ENCODE measurements around the gene FBRS.

Gene FBRS

DNA sequence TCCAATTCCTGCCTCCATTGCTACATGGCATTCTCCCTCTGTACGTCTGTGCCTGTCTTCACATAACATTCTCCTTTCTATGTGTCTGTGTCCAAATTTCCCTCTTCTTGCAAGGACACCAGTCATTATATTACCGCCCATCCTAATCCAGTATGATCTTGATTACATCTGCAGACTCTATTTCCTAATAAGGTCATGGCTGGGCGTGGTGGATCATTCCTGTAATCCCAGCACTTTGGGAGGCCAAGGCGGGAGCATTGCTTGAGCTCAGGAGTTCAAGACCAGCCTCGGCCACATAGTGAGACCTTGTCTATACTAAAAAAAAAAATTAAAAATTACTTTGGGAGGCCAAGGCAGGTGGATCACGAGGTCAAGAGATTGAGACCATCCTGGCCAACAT lies 12.5 kb upstream of the FBRS start:
- no peak for DNase-seq

DNA sequence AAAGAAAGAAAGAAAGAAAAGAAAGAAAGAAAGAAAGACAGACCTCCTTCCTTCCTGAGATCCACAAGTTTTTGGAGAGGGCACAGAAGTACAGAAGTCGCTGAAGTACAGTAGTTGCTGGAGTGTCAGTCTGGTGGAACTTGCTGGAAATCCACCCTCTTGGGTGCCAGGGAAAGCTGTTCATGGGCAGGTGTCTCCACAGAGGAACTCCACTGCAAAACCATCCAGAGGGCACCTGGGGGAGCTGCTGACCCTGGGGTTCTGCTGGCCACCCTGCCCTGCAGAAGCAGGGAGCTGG lies 11.0 kb upstream of the FBRS start:
- no peak for DNase-seq

DNA sequence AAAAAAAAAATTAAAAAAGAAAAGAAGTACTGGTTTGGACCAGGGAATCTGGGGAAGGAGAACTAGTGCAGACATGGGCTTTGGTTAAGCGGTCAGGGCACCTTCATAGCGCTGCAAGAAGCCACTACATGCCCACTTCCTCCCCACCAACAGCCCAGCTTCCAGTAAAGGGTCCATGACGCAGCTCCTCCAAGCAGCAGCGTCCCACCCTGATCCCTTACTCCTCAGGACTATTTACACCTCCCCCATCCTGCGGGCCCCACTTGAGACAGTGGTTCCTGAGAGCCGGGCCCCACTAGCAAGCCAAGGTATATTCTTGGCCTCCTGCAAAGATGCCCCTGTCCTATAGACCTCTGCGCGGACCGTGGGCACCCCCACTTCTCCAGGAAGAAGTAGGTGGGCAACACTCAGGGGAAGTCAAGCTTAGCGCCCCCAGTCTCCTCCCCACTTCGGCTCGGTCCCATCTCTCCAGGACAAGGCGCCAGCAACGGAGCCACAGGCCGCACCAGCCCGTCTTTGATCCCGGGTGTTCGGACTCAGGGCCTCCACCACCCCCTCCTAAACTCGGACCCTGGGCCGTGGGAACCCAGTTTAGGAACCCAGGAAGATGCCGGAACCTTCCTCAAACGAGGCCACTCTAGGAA lies 8.4 kb upstream of the FBRS start:
- DNase-seq, result no peak

DNA sequence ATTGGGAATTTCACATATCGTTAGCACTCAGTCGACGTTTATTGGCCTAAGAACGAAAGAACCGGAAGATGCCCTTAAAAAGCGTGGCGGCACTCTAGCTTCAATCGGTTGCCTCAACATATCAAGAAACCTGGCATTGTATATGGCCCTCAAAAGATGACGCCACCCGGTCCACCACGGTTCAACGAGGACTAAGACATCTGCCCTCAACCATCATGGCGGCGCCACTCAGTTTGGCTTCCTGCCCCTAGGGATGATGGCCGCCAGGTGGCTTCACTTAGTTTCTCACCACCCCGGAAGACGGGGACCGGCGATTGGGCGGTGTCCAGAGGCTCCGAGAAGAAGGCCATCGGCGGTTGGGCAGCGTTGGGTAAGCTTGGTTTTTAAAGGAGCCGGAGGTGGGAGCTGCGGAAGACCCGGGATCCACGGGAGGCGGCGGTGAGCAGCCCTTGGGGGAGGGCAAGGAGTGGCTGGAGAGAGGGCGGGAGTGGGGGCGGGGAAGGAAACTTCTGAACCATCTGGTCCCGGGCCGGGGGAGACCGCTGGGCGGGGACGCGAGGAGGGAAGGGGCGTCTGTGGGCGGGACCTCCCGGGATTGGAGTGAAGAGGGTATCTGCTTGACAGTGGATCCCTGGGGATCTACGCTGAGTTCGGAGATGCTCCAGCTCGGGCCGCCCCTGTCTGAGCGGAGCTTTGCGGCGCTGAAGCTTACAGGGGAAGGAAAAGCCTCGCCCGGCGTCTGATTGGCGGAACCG lies 7.7 kb upstream of the FBRS start, which contains the start of gene PRR14:
Gene PRR14 (plus strand): TSS at position 592 of the 755 bp plus-strand sequence. CDS start 686 bp downstream, outside the sequence.
- peak; percentile 98 for DNase-seq

DNA sequence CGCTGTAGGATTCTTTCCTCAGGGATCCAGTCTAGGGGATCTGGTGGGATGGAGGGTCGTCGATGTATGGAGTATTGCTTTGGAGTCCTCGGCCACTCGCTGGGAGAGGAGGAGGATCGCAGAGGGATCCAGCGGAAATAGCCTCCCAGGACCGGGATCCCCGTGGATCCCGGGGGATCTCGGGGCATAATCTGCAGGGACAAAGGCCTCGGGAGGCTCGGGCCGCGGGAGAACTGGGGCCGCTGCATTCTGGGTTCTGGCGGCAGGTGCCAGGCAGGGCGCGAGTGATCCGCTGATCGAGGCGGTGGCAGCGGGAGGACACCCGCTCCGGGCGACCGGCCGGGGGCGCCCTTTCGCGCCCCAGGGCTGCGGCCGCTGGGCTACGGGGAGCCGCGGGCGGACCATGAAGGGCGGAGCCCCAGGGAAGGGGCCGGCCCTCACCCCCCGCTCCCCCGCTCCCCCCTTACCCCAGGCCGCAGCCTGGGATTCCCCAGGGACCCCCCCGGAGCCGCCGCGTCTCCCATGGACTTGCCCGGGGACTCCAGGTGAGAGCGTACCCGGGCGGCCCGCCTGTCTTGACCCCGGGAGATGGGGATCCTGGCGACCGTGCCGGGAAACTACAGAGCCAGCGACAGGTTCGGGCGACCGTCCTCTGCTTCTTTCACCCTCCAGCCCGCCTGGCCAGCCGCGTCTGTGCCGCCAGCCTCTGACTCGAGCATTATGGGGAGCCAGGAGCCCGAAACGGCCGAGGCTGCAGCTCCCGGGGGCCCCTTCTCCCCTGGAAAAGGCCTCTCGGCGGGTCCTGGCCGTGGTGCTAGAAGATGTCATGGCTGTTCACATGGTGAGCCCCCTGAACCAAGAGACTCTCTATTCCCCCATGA lies 6.9 kb upstream of the FBRS start:
- peak; percentile 71 for DNase-seq

DNA sequence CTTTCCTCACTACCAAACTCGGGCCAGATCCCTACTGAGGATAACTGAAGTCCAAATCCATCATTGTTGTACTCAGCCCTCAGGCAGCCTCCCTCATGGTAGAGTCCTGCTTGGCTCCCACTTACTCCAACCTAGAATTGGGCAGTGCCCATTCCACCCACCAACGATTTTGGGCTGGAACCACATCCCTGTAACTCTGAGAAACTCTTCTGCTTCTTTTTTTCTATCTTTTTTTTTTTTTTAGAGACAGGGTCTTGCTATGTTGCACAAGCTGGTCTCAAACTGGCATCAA lies 6.3 kb upstream of the FBRS start:
- no peak for DNase-seq

DNA sequence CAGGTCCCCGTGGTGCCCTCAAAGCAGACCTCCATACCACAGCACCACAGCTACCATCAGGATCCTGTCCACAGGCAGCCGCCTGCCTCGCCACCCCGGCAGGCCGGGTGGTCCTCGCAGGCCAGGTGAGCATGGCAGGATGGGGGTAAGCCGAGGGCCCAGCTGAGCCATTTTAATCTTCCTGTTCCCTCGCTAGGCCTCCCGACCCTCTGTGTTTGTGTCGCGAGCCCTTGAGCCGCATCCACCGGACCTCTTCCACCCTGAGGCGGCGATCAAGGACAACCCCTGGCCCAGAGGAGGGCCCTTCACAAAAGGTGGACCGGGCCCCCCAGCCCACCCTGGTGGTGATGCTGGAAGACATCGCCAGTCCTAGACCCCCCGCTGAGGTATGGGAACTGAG lies 5.5 kb upstream of the FBRS start:
- DNase-seq, result no peak

DNA sequence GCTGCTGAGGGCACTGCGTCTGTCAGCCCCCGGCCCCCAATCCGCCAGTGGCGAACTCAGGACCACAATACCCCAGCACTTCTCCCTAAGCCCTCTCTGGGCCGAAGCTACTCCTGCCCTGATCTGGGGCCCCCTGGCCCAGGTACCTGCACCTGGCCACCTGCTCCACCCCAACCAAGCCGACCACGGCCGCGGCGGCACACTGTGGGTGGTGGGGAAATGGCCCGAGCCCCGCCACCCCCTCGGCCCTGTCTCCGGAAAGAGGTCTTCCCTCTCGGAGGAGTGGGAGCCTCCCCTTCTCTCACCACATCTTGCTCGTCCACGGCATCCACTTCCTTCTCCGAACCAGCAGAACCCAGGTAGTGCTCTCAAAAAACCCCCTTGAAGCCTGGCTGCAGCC lies 3.4 kb upstream of the FBRS start:
- no peak for DNase-seq

DNA sequence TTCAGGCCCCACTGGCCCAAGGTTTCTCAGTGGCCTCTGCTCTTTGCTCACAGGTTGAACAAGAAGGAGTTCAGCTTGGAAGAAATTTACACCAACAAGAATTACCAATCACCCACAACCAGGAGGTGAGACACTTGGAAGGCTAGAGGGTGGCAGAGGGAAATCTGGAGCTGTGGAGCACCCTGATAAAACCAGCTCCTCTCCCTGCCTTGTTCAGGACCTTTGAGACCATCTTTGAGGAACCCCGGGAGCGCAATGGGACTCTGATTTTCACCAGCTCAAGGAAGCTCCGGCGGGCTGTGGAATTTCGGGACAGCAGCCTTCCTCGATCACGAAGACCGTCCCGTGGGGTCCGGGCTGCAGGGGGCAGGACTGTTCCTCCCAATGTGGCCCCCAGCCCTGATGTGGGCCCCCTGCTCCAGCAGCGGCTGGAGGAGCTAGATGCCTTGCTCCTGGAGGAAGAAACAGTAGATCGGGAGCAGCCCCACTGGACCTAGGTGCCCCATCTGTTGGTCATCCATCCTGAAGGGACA lies 2.4 kb upstream of the FBRS start:
- DNase-seq, result no peak

DNA sequence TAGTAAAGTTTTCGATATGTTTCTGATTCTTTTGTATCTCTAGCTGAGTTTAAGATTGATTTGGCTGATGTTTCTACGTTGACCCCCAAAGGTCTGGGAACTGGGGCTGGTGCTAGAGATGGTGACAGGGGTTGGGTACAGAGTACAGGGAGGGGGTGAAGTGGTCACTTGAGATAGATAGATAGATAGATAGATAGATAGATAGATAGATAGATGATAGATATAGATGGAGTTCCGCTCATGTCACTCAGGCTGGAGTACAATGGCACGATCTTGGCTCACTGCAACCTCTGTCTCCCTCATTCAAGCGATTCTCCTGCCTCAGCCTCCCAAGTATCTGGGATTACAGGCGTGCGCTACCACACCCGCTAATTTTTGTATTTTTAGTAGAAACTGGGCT lies 1.8 kb upstream of the FBRS start:
- no peak for DNase-seq

DNA sequence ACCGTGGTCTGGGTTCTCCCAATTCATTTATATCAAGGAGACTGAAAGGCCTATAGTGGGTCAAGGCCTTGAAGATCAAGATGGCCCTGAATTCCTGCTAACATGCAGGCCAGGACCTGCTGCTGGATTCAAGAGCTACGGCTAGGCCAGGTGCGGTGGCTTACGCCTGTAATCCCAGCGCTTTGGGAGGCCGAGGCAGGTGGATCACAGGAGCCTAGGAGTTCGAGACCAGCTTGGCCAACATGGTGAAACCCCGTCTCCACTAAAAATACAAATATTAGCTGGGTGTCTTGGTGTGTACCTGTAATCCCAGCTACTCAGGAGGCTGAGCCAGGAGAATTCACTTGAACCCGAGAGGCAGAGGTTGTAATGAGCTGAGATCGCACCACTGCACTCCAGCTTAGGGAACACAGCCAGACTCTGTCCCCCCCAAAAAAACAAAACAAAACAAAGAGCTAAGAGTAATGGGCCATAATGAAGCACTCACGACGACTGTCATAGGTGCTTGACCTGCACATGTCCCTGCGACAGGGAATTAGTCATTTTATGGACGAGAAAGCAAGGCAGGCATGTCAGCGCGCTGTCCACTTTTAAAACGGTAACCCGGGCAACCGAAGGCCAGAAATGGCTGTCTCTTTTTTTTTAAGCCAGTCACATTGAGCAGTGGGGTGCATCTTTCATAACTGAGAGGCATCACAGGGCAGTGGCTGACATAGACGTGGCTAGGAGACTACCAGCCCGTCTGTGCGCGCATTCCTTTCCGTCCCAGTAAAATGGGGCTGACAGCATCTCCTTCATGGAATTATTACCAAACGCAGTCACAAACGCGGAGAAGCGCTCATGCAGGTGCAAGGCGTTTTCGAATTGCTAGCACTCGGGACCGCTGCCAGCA lies 1.0 kb upstream of the FBRS start:
- no peak for DNase-seq

DNA sequence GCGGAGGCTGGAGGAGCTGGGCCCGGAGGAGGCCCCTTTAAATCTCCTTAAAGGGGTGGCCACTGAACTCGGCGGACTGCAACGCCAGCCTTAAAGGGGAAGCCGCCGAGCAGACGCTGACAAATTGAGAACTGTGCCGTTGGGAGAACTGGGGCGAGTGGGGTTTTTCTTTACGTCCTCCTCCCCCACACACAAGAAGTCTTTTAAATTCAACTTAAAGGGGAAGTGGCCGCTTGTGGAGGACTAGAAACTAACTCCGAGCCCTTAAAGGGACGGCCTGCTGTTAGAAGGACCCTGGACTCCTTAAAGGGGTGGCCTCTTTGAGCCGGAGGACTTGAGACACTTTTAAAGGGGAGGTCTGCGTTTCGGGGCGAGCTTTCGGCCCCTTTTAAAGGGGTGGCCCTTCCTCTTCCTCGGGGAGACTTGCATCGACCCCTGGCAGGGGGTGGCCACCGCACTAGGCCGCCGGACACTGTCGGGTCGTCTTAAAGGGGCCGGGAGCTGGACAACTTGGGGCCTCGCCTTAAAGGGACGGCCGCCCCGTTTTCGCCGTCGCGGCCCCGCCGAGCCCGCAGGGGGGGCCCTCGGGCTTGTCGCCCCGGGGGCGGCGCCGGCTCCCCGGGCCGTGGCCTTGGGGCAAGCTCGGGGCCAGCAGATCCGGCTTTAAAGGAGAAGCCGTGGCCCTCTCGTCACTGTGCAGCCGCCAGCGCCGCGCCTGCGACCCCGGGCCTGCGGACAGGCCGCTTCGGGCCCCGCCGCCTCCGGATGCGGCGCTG lies 688 bp downstream of the FBRS start:
- peak; percentile 73 for DNase-seq

DNA sequence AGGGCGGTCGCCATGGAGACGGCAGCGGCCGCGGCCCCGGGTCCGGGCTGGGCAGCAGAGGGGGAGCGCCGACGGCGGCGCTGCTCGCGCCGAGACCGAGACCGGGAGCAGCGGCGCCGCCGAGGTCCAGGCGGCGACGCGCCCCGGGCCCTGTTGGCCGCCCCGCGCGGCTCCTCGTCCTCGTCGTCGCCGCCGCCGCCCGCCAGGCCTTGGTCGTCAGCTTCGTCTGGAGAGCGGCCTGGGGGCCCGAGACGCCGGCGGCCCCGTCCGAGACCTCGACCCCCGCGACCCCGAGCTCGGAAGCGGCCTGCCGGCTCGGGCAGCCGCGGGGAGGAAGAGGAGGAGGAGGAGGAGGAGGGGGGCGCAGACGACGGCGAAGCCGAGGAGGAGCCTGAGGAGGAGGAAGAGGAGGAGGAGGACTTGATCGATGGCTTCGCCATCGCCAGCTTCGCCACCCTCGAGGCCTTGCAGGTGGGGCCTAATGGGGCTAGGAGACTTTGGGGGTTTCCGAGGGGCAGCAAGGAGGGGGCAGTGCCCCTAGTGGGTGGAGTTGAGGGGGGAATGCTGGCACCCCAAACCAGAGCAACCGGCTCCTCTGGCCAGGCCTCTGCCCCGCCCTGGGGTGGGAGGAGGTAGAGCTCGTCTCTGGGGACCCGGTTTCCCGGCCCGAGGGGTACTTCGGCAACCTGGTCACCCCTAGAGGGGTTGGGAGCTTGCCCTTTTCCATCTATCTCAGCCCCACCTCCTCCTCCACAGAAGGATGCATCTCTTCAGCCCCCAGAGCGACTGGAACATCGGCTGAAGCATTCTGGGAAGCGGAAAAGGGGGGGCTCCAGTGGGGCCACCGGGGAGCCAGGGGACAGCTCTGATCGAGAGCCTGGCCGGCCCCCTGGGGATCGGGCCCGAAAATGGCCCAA lies 1.5 kb downstream of the FBRS start:
- no peak for DNase-seq

DNA sequence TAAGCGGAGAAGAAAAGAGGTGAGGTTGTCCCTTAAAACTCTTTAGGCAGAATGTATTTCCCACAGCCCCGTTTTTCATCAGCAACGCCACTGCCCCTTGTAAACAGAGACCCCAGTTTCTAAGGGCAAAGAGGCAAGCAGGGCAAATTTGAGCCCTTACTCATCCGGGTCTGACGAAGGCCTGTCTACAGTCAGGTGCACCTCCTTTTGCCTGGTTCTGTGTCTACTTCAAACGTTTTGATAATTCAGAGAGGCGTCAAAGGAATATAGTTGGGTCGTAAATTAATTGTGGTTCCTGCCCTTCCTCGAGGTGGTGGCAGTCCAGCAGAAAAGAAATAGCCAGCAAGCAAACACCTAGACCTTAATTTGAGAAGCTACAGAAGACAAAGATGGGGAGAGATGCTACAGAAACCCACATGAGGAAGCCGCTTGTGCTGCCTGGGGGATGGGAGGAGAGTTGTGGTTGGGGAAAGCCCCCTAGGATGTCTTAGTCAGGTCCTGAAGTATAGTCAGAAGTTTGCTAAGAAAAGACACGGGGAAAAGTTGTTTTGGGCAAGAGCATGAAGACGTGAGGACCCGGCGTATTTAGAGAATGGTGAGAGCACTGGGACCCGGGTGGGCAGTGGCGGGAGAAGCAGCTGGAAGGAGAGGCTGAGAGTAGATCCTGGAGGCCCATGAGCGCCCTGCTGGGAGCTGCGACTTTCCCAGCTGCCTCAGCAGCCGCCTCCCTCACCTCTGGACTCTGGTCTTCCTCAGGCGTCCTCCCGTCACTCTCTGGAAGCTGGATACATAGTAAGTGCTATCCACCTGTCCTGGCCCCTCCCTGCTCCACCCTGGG lies 2.4 kb downstream of the FBRS start:
- no peak for DNase-seq

DNA sequence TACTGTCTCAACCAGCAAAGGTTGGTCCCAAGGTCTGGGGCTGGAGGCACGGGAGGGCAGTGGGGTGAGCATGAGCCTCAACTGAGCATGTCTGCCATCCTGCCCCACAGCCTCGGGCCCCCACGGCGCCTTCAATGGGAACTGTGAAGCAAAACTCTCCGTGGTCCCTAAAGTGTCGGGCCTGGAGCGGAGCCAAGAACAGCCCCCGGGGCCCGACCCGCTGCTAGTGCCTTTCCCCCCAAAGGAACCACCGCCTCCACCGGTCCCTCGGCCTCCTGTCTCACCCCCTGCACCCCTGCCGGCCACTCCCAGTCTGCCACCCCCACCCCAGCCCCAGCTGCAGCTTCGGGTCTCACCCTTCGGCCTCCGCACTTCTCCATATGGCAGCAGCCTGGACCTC lies 4.2 kb downstream of the FBRS start:
- no peak for DNase-seq

DNA sequence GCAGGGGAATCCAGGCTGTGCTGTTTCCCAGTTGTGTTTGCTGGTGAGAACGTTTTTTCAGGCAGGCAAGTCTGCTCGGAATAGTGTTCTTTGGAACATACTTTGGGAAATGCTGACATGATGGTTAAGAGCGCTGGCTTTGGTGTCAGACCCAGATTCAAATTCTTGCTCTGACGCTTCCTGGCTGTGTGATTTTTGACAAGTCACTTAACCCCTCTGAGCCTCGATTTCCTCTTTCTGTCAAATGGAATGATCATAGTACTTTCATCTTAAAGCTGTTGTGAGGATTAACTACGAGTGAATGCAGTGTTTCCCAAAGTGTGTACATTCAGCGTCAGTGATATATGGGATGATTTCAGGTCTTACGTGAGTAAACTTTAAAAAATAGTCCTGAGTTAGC lies 4.8 kb downstream of the FBRS start:
- no peak for DNase-seq

DNA sequence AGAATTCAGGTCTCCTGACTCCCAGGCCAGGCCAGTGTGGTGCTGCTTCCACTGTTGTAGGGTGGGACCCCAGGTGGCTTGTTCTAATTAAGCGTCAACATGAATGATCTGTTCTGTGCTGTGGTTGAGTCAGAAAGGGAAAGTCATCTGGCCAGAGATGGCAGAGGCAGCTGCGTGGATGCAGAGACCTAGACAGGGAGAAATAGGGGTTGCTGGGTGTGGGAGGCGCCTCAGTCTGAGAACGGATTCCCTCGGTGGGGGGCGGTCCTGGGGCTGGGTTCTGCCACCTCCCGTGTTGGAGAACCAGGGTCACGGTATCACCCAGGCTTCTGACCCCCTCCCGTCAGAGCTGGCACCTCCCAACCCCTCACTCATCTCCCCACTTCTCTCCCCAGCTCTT lies 5.6 kb downstream of the FBRS start:
- DNase-seq, result no peak

DNA sequence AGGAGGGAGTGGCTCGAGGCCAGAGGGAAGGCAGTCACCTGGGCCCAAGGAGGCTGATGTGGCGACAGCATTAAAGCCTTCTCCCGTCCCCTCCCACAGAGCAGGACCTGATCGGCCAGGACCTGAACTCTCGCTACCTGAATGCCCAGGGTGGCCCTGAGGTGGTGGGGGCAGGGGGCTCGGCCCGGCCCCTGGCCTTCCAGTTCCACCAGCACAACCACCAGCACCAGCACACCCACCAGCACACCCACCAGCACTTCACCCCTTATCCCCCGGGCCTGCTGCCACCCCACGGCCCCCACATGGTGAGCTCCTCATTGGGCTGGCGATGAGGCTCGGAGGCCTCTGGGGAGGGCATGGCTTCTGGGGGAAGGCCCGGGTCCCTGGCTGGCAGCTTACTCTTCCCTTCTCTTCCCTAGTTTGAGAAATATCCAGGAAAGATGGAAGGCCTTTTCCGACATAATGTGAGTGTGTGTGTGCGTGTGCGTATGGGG lies 6.4 kb downstream of the FBRS start:
- no peak for DNase-seq

DNA sequence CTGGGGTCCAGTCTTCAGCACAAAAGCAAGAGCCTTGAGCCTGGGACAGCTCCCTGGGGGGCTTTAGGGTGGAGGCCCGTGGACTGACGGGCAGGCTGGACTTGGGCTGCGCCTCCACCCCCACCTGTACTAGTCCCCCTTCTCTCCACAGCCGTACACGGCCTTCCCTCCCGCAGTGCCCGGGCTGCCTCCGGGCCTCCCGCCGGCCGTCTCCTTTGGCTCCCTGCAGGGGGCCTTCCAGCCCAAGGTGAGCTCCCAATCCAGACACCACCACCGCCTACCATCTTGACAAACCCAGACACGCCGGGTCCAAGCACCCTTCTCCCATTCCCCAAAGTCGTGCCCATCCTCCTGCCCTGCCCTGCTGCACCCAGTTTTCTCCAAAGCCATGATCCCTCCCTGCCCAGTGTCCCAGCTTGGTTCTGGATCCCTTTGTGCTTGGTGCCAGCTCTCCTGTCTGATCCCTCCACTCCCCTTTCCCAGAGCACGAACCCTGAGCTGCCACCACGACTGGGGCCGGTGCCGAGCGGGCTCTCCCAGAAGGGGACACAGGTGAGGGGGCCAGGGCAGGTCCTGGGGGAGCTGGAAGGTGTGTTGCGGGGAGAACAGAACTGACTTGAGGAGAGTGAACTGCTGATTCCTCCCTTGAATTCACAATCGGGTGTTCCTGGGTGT lies 7.1 kb downstream of the FBRS start:
- no peak for DNase-seq

Measured in NCI-H2107 (cell line).